HepG2 (cell line): ENCODE data around the gene SMARCA5. TPM values are rescaled to one million over a fixed set of nuclear protein-coding genes. Genes with fewer than 3 reads are reported as not detected.

ENCODE experiments used
- ATAC-seq: fragments of 200-7000 bp; cut with Tn5 transposase; 3 replicates; pipeline ENCODE4 v1.9.1; 2020; ENCODE audit warnings: mild to moderate bottlenecking, moderate library complexity
- BruUV-seq: library from RNA; stranded (reverse); fragments of 400-500 nt; replicated peaks from 2 replicates; lab custom pipeline; 2021; lab: Mats Ljungman, UMichigan
- CTCF ChIA-PET: fragments of 300-600 bp; formaldehyde crosslinking; extraction: SDS; loops from one replicate; lab custom pipeline; 2021; ENCODE audit warnings: low total read pairs, inconsistent platforms, low intra/inter-chr PET ratio; lab: Yijun Ruan, JAX
- POLR2A ChIA-PET: fragments of 350-600 bp; sonication (Branson Sonifier 250); formaldehyde crosslinking; loops from one replicate; lab custom pipeline; 2020; ENCODE audit warnings: antibody characterized with exemption, inconsistent platforms; lab: Yijun Ruan, JAX
- DNase-seq: peaks from one replicate; pipeline ENCODE4 v3.0.0-alpha.2; 2015; ENCODE audit warnings: low spot score
- FAIRE-seq: peaks from 3 replicates; lab custom pipeline; 2011; peaks lifted over from hg19 to GRCh38; lab: Jason Lieb, UNC
- H2AFZ ChIP-seq: one replicate; pipeline ENCODE4 v1.6.1; 2011; ENCODE audit warnings: low read length, inconsistent platforms
- H3K27ac ChIP-seq: fragments of 300-600 bp; 3 replicates; pipeline ENCODE4 v1.8.0; 2011; ENCODE audit warnings: mixed run types, mild to moderate bottlenecking, mixed read lengths, low read length, inconsistent platforms; ENCODE audit not compliant: insufficient read depth; ENCODE audit errors: extremely low read length
- H3K27me3 ChIP-seq, 2 experiments: fragments of 200-600 bp in 1 of 2; 2 replicates in 1 of 2; 3 replicates in 1 of 2; pipeline versions ENCODE4 v1.6.0 to v1.8.0; 2011; ENCODE audit warnings: low read length in 2 of 2, mild to moderate bottlenecking in 2 of 2, moderate library complexity in 2 of 2, inconsistent platforms in 1 of 2; ENCODE audit not compliant: insufficient read depth in 2 of 2, control insufficient read depth in 1 of 2
- H3K36me3 ChIP-seq, 2 experiments: fragments of 200-600 bp in 1 of 2; replicated peaks in 1 of 2; 2 replicates in 1 of 2; 3 replicates in 1 of 2; pipeline versions ENCODE4 v1.5.1 to v1.8.0; 2011; ENCODE audit warnings: low read length in 2 of 2, inconsistent platforms in 1 of 2; ENCODE audit not compliant: insufficient read depth in 2 of 2, control insufficient read depth in 1 of 2
- H3K4me1 ChIP-seq: 2 replicates; pipeline ENCODE4 v1.5.1; 2012; ENCODE audit warnings: low read length, inconsistent platforms; ENCODE audit not compliant: insufficient read depth
- H3K4me2 ChIP-seq: 2 replicates; pipeline ENCODE4 v1.6.0; 2011; ENCODE audit warnings: low read depth, low read length, inconsistent platforms
- H3K4me3 ChIP-seq, 3 experiments: fragments of 200-600 bp in 1 of 3; sonication (generic), shearing (Covaris generic) in 1 of 3; replicated peaks in 1 of 3; 2 replicates each; pipeline ENCODE4 v1.5.1; 2011 to 2016; ENCODE audit warnings: low read length in 3 of 3, inconsistent platforms in 2 of 3, low read depth in 2 of 3, mild to moderate bottlenecking in 2 of 3, control low read depth in 1 of 3, mixed read lengths in 1 of 3; ENCODE audit not compliant: insufficient read depth in 1 of 3
- H3K79me2 ChIP-seq: one replicate; pipeline ENCODE4 v1.6.1; 2011; ENCODE audit warnings: low read length, inconsistent platforms; ENCODE audit not compliant: insufficient read depth
- H3K9ac ChIP-seq: 2 replicates; pipeline ENCODE4 v1.6.0; 2011; ENCODE audit warnings: mild to moderate bottlenecking, low read depth, low read length, inconsistent platforms; ENCODE audit not compliant: insufficient read depth
- H3K9me3 ChIP-seq: 2 replicates; pipeline ENCODE4 v1.5.1; 2012; ENCODE audit warnings: mild to moderate bottlenecking, low read length
- H4K20me1 ChIP-seq: 2 replicates; pipeline ENCODE4 v1.6.0; 2011; ENCODE audit warnings: inconsistent platforms, mild to moderate bottlenecking, low read length, moderate library complexity; ENCODE audit not compliant: insufficient read depth
- MAFF ChIP-seq: IDR thresholded peaks from 2 replicates; pipeline ENCODE4 v1.6.1; 2011; ENCODE audit warnings: low read depth, low read length, improper control_type of control experiment
- REL ChIP-seq: sonication (generic); formaldehyde crosslinking; conservative IDR thresholded peaks from 2 replicates; pipeline ENCODE4 v1.8.0; 2022; ENCODE audit warnings: mild to moderate bottlenecking, missing genetic modification reagents, moderate library complexity
- SALL2 ChIP-seq: sonication (generic); formaldehyde crosslinking; IDR thresholded peaks from 2 replicates; pipeline ENCODE4 v1.8.1; 2023; ENCODE audit warnings: mild to moderate bottlenecking, missing genetic modification reagents, inconsistent platforms
- THAP11 ChIP-seq: IDR thresholded peaks from 2 replicates; pipeline ENCODE4 v1.6.1; 2016; ENCODE audit warnings: missing biosample characterization, missing genetic modification reagents
- WGBS: methylation state at CpG from one replicate; pipeline ENCODE4 v1.1.6; 2017; ENCODE audit warnings: low lambda C conversion rate; 5-methylcytosine and 5-hydroxymethylcytosine counted together
- in situ Hi-C: cut with HindIII; loops from 2 replicates; pipeline ENCODE4 v1.10.0; 2017; ENCODE audit warnings: low pct_unique_long_range_greater_than_20kb; ENCODE audit not compliant: extremely low pct_ligation_motif_present
- intact Hi-C: fragments of 100-400 bp; cut with micrococcal nuclease; formaldehyde crosslinking; loops from one replicate; pipeline ENCODE4 v1.10.0; 2022; ENCODE audit not compliant: unreplicated experiment
- polyA plus RNA-seq, 8 experiments: library from polyadenylated mRNA; depleted of rRNA in 3 of 8; stranded (reverse) in 7 of 8; unstranded in 1 of 8; fragments of >200 nt; fragmentation: Illumina TruSeq in 4 of 8; extraction: Trizol in 4 of 8; gene quantifications; 2 replicates each; pipeline versions ENCODE4 v1.2.1 to v1.2.3, GENCODE V29; 2011 to 2016; ENCODE audit warnings: low read depth in 4 of 8, missing spikeins in 1 of 8, mixed read lengths in 1 of 8; ENCODE audit not compliant: insufficient read depth in 1 of 8
- total RNA-seq, 5 experiments: library from RNA; depleted of rRNA; stranded (reverse); fragments of >200 nt; fragmentation: Illumina TruSeq; extraction: Trizol; gene quantifications; 2 replicates each; pipeline ENCODE4 v1.2.3, GENCODE V29; 2016; ENCODE audit warnings: low read depth in 1 of 5

SMARCA5 gene
- total and polyA plus RNA-seq, 2 of the 13 experiments (the other 11 are each of a cell fraction or from before 2014, with no cell fraction given), result 7.0 to 37.5 TPM

DNA sequence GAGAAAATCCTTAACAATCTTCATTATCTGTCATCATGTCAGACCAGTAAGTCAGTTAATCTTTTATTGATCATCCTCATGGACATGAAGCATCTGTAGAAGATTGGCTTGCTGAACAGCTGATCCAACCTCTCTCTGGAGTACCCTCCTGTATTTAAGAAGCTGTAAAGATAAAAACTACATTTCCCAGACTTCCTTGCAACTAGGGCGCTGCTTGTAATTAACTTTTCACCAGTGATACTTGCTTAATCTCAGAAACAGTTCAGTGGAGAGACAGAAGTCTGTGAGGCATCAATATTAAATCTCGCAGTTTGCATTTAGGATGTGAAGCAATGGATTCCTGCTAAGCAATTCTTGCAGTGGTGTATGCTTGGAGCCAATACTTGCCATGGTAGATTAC lies 36.0 kb upstream of the SMARCA5 start:
- WGBS, result 100% methylated on average over 2 of the region's 2 CpGs
- CTCF ChIA-PET, result no interaction called here
- no peaks in the 10 kb centered on the region for H3K79me2 ChIP-seq
- no TSS peak for BruUV-seq
- no peak overlapping the region for H3K4me2 ChIP-seq
- DNase-seq (no peak), FAIRE-seq (no peak), ATAC-seq (no peak)
- in situ Hi-C loops, result loop anchor here (25.0 kb wide), 1 partner anchor 490 kb away; no protein-coding TSS in a partner anchor
- H3K4me1 ChIP-seq, result no peaks in the 10 kb centered on the region
- POLR2A ChIA-PET, result no interaction called here
- no peak overlapping the region for H3K27ac ChIP-seq
- H3K9me3 ChIP-seq, result no peaks in the 10 kb centered on the region
- no peak overlapping the region for H3K4me3 ChIP-seq
- H4K20me1 ChIP-seq, result no peaks in the 10 kb centered on the region
- no peak overlapping the region for H2AFZ ChIP-seq
- intact Hi-C loops, result no loop called here
- no peaks in the 10 kb centered on the region for H3K27me3 ChIP-seq
- TF ChIP-seq THAP11 (CRISPR knock-in tag) (peak; percentile 54; the same call in 1 of the 2 replicates), SALL2 (CRISPR knock-in tag) (no peak), MAFF (no peak)
- TF ChIP-seq, all 625 proteins: peak for 1
- Histone ChIP-seq H3K36me3 (no peaks in the 10 kb centered on the region), H3K9ac (no peak overlapping the region)

DNA sequence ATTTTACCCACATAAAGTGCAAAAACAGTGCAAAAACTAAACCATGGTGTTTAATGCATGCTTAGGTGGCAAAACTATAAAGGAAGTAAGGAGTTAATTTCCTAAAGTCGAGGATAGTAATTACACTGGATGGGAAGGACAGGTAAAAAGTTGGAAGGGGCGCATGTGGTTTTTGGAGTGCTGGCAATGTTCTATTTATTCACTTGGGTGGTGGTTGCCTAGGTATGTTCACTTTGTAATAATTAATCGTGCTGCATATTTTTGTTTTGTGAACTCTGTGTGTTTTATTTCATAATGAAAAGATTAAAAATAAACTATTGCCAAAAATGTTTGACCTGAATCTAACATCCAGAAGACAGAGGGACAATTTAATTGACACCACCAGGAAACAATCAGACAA lies 32.1 kb upstream of the SMARCA5 start:
- Histone ChIP-seq H3K36me3 (no peaks in the 10 kb centered on the region), H3K9me3 (no peaks in the 10 kb centered on the region), H3K9ac (no peak overlapping the region), H3K4me3 (no peak overlapping the region), H4K20me1 (no peaks in the 10 kb centered on the region), H3K79me2 (no peaks in the 10 kb centered on the region), H3K27me3 (no peaks in the 10 kb centered on the region), H3K4me1 (no peaks in the 10 kb centered on the region), H3K4me2 (no peak overlapping the region), H2AFZ (no peak overlapping the region), H3K27ac (no peak overlapping the region)
- DNase-seq, result no peak
- CTCF ChIA-PET, result no interaction called here
- 64% methylated on average over 3 of the region's 3 CpGs for WGBS
- TF ChIP-seq REL (CRISPR knock-in tag), result no peak
- no peak for FAIRE-seq
- BruUV-seq, result no TSS peak
- POLR2A ChIA-PET, result no interaction called here
- ATAC-seq, result no peak
- in situ Hi-C loops, result loop anchor here (10.0 to 25.0 kb wide), 2 partner anchors 277 to 494 kb away; no protein-coding TSS in a partner anchor
- intact Hi-C loops, result loop anchor here (5.0 kb wide), 1 partner anchor 144 kb away; the partner anchor contains the start of gene GAB1
